Right lung (tissue), 5 donors: Measurements from ENCODE around the gene IQSEC3. TPM values are rescaled to one million over a fixed set of nuclear protein-coding genes. Genes with fewer than 3 reads are reported as not detected.

Source experiments
- DNase-seq, 2 donors: peaks; one replicate each; pipeline ENCODE4 v3.0.0-alpha.2; 2013
- polyA plus RNA-seq, 5 donors: library from polyadenylated mRNA; unstranded; fragments of 120-200 nt; gene quantifications; one replicate each; pipeline versions ENCODE4 v1.2.1 to v1.2.3, GENCODE V29; 2013; ENCODE audit warnings: inconsistent platforms in 1 of 5, low replicate concordance in 1 of 5; ENCODE audit not compliant: insufficient read length in 5 of 5, insufficient read depth in 1 of 5

The IQSEC3 gene
- polyA plus RNA-seq, 5 donors = 6.0 to 7.6 (median 6.7) TPM

DNA sequence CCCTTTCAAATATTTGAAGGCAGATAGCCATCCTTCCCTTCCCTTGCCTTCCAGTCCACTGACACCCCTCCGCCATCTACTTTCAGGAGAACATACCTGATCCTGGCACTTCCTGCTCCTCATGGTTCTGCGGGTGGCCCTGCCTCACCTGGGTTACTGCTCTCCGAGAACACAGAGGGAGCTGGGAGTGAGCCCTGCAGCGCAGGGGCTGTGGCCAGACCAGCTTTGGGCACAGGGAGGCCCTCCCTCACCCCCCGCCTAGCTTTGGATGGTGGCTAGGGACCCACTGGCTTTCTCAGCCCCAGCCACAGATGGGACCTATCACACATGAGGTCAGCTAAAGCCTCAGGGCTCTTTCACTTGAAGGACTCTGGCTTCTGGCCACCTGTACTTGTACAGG is 12.4 kb downstream of the IQSEC3 start:
- no peak for DNase-seq

DNA sequence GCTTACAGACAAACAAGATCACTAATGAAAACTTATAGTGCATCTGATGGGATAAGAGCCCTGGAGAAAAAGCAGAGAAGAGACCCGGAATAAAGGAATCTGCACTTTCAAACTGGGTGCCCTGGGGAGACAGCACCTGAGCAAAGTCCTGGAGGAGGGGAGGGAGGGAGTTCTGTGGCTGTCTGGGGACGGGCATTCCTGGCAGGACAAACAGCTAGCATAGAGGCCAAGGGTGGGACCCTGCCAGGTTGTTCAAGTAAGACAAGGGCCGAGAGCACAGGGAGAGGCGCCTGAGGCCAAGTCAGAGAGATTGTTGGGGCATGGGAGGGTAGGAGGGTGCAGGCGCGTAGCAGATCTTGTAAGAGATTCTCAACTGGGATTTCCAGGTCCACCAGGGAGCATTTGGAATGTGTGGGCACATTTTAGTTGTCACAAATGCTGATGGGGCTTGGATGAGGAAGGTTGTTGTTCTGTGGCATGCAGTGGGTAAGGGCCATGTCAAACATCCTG is 14.2 kb downstream of the IQSEC3 start:
- DNase-seq = no peak

DNA sequence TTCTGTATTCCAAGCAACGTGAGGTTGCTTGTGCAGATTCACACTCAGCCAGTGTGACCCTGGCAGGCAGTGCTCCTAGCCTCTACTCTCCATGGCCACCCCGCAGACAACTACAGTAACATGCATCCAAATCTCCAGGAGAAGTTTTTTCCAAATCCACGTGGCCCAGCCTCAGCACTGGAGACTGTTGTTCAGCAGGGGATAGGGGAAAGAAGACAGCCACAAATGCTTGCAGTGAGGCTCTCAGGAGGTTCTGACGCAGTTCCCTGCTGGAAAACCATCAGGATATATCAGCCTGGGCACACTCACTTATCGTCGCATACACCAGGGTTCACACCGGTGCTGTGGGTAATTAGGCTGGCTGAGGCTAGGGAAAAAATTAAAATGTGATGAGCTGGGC is 16.2 kb downstream of the IQSEC3 start:
- DNase-seq = no peak

DNA sequence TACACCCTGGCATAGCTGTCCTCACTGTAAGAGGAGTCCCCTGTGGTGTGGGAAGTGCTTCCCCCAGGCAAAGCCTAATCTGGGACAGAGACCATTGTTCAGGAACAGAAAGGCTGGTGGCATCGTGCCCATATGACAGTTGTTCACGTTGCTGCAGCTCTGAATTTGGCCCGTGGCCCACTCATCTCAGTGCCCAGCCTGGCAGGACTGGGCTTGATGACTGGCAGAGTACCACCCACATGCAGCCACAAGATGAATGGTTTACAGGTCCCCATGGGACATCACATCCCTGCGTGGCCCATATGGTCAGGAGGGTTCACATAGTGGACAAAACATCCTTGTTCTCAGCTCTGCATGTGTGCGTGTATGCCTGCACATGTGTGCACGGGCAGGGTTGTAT is 17.5 kb downstream of the IQSEC3 start:
- DNase-seq = no peak

DNA sequence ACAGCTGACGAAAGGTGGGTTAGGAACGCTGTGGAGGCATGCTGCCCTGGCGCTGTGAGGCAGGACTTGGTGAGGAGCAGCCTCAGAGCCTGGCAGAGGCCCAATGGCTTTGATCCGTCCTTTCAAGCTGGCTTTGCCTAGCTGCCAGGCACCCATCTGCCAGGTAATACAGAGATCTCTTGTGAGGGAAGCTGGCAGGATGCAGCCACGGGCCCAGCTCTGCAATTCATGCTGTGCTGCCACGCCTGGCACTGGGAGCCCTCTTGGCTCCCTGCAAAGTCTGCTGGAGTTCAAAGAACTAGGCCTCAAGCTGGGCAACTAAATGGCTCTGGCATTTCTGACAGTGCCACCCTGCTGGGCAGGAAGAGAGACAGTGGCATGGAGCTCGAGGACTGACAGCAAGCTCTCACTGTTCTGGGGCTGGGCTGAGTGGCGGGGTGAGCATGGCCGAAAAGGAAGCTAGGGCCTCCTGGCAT is 18.7 kb downstream of the IQSEC3 start:
- no peak for DNase-seq

DNA sequence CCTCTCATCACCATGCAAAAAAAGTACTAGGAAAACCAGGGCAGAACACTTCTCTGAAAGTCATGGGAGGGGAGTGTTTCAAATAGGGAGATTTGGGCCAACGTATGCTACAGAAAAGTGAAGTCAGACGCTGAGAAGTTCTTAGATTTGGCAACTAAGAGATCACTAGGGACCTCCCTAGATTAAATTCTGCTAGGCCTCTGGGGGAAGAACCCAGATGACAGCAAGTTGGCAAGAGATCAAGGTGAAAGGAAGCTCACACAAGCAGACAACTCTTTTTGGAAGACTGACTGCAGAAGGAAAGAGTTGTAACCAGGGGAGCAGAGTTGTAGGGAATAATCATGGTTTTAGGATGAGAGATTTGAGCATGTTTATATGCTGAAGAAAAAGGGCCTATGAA is 20.7 kb downstream of the IQSEC3 start:
- DNase-seq = no peak

DNA sequence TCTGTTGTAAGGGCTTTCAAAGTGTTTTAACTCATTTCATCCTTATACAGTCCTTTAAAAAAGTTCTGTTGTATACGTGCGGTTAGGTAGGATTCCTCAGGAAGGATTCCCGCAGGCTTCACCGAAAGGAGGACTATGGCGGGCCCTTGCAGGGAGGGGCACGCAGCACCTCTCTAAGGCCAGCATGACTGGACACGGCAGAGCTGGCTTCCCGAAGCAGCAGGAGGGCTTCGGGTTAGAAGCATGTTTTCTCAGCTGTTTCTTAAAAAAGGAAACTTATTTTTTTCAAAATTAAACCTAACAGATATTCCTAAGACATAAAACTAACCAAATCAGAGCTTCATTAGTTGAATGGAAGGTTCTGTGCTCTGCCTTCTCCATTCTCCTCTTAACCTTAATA is 21.3 kb downstream of the IQSEC3 start:
- no peak for DNase-seq

DNA sequence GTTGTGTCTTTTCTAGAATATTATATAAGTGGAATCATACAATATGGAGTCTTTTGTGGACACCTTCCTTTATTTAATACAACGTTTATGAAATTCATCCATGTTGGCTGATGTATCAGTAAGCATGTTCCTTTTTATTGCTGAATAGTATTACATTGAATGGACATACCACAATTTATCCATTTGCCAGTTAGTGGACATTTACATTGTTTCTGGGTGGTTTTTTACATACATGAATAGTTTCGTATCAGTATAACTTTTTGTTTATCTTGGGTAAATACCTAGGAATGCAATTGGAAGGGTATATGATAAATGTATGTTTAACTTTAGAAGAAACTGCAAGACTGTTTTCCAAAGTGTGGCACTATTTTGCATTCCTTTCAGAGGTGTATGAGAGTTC is 23.1 kb downstream of the IQSEC3 start:
- no peak for DNase-seq

DNA sequence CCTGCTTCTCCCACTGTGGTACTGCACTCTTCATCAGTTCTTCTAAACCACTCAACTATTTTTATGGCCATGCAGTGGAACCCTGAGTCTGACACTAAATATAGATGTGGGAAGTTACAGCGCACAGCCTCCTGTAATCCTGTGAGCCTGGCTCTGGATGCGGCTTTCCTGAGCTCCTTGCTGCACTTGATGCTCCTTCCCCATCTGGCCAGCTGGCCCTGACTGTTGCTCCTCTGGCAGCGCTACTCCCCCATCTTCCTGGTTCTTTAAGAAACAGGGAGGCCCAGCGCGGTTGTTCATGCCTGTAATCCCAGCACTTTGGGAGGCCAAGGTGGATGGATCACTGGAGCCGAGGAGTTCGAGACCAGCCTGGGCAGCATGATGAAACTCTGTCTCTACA is 24.6 kb downstream of the IQSEC3 start:
- no peak for DNase-seq

DNA sequence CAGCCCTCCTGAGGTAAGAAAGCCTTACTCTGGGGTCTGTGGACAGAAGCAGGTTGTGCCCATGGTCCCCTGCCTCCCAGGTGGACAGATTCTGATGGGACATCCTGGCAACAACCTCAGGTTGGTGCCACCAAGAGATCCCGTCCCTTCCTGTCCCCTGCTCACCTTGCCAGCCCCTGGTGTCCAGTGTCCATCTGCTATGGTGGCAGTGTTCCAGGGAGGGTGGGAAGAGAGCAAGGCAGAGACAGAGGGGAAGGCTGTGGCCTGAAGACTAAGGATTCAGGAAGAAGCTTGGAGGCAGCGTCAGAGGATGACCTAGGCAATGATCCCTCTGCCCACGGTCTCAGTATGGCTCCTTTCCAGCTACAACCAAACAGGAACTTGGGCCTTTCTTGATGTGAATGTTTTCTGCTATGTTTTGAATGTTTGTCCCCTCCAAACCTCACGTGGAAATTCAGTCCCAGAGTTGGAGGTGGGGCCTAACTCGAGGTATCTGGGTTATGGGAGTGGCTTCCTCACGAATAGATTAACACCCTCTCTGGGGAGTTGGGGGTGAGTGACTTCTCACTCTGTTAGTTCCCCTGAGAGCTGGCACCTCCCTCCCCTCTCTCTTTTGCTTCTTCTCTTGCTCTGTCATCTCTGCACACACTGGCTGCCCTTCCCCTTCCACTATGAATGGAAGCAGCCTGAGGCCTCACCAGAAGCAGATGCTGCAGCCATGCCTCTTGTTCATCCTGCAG is 26.9 kb downstream of the IQSEC3 start:
- no peak for DNase-seq

DNA sequence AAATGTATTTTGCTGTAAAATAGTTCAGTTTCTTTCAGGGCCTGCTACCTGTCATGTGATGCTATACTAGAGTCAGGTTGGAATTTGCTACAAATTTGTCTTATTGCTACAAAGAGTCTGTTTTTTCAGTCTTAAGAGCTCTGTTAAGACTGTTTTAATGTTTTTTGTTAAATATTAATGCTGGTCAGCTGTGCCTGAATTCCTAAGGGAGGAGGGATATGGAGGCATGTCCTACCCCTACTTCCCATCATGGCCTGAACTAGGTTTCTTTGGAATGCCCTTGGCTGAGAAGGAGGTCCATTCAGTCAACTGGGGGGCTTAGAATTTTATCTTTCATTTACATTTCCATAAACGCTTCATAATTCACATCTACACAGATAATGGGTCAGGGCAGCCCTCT is 30.0 kb downstream of the IQSEC3 start:
- DNase-seq = no peak

DNA sequence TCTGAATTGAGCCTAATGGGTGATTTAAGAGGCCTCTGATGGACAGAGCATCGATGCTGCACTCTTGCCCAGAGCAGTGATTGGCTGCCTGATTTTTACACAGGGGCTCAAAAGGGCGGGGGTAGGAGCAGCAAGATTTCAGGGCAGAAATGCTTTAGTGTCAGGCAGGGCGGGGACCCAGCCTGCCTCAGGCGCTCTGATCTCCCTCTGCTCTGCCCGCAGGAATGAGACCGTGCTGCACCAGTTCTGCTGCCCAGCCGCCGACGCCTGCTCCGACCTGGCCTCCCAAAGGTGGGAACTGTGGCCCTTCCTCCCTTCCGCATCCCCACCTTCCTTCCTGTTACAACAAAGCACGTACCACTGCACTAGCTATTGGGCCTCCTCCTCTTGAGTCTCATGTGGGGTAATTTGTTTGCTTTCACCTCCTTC is 32.4 kb downstream of the IQSEC3 start:
- DNase-seq = no peak

DNA sequence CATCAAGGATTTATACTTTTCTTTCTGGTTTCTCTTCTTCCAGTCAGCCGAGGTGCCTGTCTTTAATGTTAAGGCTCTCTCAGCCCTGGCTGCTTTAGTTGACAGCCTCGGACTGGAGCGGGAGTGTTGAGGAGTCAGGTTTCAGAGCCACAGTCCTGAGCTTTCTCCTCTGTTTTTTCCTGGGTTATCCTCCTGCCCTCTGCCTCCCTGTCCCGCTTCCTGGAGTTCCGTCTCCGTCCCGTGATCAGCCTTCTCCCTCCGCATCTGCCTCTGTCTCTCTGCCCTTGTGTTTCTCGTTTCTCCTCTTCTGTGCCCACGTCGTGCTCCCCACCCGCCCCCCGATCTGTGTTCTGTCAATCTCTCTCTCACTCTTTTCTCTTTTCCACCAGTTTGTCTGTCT is 33.0 kb downstream of the IQSEC3 start:
- DNase-seq = peak in 1 of 2 donors; percentile 12

DNA sequence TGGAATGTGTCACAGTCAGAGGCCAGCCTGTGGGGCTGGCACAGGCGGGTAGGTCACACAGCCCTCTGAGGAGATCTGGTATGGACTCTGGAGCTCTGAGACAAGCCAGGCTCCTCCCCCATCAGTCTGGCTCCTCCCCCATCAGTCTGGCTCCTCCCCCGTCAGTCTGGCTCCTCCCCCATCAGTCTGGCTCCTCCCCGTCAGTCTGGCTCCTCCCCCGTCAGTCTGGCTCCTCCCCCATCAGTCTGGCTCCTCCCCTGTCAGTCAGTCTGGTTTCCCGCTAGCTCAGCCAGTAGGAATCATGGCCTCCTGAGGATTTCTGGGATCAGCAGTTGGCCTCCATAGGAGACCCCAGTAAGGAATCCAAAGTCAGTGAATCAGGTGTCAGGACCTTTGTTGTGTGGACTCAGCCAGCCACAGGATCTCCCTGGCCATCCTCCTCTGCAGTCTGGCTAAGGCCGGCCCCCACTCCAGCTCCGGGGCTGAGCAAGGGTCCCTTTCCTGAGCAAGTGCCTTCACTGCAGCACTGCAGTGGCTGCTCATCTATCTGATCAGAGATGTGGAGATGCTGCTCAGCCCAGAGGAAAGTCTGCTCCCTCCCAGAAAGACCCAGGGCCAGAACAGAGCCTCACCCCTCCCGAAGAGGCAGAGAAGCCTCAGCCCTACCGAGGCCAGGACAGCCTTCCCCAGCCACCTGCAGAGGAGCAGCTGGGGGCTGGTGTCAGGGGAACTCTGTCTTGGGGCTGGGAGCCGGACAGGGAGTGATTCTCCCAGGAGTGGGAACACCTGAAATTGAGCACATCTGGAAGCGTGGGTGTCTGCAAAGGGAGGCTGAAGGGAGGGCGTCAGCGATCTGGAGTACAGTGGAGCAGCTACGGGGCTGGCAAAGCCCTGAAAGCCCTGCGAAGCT is 35.7 kb downstream of the IQSEC3 start:
- DNase-seq = no peak

DNA sequence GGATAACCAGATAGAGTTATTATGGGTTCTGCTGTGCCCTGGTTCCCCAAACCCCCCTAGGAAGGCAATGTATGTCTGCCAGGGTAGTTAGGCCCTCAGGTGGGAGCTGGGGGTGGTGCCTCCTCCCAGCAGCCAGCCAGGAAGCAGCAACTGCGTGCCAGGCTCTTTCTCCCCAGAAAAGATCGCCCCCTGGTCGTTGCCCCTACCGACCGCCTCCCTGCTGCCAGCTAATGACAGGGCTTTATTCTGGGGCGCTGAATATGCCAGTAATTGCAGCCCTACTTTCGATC is 36.3 kb downstream of the IQSEC3 start:
- DNase-seq = no peak

DNA sequence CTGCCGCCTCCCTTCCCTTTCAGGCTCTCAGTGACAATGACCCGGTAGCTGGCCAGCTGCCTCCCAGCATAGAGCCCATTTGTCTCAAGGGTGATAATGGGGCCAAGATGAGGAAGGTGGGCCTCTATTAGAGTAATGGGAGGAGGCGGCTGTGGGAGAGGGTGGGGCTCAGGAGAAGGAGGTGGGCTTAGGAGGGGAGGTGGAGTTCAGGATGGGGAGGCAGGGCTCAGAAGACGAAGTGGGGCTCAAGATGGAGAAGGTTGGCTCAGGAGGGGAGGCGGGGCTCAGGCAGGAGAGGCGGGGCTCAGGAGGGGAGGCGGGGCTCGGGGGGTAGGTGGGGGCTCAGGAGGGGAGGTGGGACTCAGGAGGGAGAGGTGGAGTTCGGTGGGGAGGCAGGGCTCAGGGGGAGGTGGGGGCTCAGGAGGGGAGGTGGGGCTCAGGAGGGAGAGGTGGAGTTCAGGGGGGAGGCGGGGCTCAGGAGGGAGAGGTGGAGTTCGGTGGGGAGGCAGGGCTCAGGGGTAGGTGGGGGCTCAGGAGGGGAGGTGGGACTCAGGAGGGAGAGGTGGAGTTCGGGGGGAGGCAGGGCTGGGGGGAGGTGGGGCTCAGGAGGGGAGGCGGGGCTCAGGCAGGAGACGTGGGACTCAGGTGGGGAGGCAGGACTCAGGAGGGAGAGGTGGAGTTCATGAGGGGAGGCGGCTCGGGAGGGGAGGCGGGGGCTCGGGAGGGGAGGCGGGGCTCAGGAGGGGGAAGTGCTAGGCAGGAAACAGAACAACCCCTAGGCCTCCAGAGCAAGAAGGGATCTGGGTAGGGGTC is 36.8 kb downstream of the IQSEC3 start:
- no peak for DNase-seq

DNA sequence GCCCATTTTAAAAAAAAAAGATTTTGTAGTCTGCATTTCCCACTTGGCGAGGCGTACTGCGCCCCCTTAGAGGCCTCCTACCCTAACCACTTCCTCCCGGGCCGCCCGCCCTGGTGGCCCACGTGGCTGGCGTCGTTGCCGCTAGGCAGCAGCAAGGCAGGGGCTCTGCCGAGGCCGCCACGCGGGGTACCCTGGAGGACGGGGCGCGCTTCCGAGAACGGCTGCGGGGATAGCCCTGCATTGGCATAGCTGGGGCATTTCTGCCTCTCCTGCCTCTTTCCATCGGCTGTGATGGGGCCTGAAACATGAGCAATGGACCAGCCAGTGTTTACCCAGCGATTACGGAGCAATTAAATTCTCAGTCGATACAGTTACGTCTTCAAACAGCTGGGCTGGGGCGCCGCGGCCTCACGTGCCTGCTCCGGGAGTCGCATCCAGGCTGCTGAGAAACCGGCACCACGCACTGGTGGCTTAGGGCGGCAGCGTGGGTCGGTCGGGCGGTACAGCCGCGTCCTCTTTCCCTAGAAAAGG is 38.0 kb downstream of the IQSEC3 start:
- peak in 1 of 2 donors; percentile 10 for DNase-seq

DNA sequence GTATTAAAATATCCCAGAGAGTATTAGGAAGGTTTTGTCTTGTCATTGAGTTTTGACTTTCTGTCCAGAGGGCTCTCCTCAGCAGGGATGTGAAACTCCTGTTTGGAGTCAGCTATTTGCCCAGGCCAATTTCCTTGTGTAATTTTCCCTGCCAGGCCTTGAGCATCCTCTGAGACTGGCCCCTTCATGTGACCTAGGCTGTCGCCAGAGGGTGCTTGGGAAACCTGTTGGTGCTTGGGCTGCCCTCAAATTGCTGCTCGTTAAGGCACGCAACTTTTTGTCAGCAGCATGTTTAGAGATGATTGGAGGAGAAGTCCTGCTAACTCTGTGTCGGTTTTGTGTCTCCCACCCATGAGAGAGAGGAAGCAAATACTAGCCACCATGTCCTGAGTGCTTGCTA is 39.1 kb downstream of the IQSEC3 start:
- no peak for DNase-seq

DNA sequence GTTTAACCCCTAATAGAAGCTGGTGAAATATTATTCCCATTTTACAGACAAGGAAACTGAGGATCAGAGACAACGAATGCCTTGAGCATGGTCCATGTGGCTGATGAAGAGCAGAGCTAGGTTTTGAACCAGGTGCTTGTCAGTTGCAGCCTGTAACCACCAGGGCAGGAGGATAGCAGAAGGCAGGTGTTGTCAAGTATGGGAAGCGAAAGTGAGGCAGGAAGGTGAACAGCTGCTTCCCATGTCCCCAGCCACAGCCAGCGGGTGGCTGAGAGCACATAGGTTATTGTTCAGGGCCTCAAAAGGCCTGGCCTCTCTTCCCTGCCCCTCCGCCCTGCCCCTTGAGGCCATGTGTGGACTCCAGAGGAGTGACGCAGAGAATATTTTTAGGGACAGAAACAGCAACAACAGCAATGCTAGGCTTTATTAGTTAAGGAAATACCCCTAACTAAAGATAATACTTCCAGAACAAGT is 39.6 kb downstream of the IQSEC3 start:
- no peak for DNase-seq

DNA sequence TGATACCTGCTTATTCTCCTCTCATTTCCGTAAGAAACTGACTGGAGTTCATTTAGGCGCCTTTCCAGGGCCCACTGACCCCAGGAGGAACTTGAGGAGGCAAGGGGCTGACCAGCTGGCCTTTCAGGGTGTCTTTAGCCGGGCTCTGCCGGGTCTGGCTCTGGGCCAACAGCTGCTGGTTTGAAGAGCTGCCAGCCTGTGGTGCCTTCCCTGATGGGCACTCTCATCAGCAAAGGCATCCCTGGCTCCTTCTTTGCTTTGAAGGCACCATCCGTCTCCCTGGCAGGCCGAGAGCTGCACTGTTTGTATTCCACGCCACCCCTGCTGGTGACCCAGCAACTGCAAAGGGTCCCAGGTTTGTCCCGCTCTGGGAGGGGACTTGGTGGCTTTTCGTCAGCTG is 42.0 kb downstream of the IQSEC3 start:
- DNase-seq = no peak

DNA sequence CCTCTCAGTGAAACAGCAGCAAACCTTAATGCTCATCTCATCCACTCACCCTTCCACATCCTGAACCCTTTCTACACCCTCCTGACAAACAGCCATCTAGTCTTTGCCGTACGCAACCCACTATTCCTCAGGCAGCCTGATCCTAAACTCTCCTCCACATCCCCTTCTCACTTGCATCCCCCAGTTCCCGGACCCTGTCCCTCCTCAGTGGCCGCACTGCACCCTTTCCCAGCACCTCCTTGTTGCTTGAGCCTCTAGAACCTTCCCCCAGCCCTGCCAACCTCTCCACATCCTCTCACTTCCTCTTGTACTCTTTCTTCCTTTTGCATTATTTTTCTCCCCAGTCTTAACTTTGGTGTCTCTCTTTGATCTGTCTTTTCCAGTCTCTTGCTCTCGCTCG is 42.9 kb downstream of the IQSEC3 start:
- no peak for DNase-seq

DNA sequence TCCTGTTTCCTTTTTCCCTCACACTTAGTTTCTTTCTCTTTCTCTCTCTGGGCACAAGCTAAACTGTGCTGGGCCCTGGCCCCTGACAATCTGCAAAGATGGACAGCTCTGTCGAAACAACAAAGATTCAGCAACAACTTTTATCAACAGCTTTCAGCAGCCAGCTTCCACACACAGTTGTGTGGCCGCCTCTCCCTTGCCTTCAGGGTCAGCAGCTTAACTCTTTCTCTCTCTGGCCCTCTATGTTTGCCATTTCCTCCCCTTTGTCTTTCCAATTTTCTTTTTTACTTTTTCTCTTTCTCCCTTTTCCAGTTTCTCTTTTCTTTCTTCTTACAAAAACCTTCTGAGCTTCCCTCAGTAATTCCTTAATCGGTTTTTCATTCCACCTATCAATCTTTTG is 43.3 kb downstream of the IQSEC3 start:
- no peak for DNase-seq
